Measurements from ENCODE around the gene IFFO2.

IFFO2 gene

DNA sequence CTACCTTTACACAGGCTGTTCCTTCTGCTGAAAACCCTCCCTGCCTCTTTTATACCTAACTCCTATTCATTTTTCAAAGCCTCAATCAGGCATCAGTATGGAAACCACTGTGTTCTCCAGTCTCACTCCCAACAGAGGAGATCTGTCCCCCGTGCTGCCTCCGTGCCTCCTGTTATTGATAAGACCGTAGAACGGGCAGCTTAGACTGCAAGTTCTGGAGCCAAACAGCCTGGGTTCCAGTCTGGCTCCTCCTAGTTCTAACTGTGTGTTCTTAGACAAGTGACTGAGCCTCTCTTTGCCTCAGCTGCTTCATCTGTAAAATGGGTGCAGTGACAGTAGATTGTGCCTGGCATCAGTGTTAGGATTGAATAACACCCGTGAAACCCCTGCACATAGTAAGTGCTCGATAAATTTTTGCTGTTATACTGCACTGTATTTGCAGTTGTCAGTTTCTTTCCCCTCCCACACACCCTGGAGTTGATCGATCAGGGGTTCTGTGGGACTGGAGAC is 17.0 kb upstream of the IFFO2 start:
- Histone ChIP-seq H3K9me3 (ENCODE audit: control insufficient read depth in 1 of 2, low read length in 2 of 2) (no peaks in the 10 kb centered on the region), H3K27me3 (ENCODE audit: control insufficient read depth in 1 of 2, insufficient read depth in 2 of 2, low read length in 2 of 2) (peaks cover 0 to 5% of the 10 kb centered on the region in 2 donors), H3K36me3 (ENCODE audit: control insufficient read depth in 1 of 2, insufficient read depth in 2 of 2, low read length in 2 of 2) (no peaks in the 10 kb centered on the region), H3K9ac (ENCODE audit: low read depth in 1 of 2, low read length in 2 of 2) (no peak overlapping the region), H3K4me3 (ENCODE audit: low read depth in 1 of 2, low read length in 2 of 2) (no peak overlapping the region), H3K4me1 (ENCODE audit: control insufficient read depth in 1 of 2, insufficient read depth in 2 of 2, low read length in 2 of 2) (no peaks in the 10 kb centered on the region), H3K27ac (ENCODE audit: low read depth, low read length) (no peak overlapping the region)

DNA sequence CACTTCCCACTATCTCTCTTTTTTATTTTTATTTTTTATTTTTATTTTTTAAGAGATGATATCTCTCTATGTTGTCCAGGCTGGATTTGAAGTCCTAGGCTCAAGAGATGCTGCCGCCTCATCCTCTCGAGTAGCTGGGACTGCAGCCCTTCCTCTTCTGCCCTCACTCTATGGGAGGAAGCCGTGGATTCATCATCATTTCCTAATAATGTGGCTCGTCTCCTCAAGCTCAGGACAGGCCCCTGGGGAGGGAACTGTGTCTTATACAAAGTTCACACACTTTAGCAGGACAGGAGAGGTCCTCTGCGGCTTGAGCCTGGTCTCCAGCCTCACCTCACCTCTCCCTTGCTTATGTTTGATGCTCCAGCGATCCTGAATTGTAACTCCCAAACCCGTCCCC is 16.5 kb upstream of the IFFO2 start:
- H3K4me3 ChIP-seq (ENCODE audit: low read depth in 1 of 2, low read length in 2 of 2), result no peak overlapping the region
- H3K36me3 ChIP-seq (ENCODE audit: control insufficient read depth in 1 of 2, insufficient read depth in 2 of 2, low read length in 2 of 2), result no peaks in the 10 kb centered on the region
- H3K4me1 ChIP-seq (ENCODE audit: control insufficient read depth in 1 of 2, insufficient read depth in 2 of 2, low read length in 2 of 2), result no peaks in the 10 kb centered on the region
- no peak overlapping the region for H3K27ac ChIP-seq (ENCODE audit: low read depth, low read length)
- H3K27me3 ChIP-seq (ENCODE audit: control insufficient read depth in 1 of 2, insufficient read depth in 2 of 2, low read length in 2 of 2), result peaks cover 0 to 5% of the 10 kb centered on the region in 2 donors
- no peak overlapping the region for H3K9ac ChIP-seq (ENCODE audit: low read depth in 1 of 2, low read length in 2 of 2)
- no peaks in the 10 kb centered on the region for H3K9me3 ChIP-seq (ENCODE audit: control insufficient read depth in 1 of 2, low read length in 2 of 2)

DNA sequence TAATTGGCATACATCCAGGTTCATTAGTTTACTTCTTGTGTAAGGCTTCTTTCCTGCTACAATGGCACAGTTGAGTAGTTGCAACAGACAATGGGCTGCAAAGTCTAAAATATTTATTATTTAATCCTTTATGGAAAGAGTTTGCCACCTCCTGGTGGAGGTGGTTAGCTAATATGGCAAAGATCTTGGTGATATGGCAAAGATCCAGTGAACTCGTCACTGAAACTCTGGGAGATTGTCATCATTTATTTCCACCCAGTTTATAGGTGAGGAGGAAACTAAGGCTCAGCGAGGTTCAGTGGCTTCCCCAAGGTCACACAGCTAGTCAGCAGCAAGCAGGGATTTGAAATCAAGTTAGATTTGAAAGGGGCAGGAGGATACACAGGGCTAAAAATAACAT is 16.1 kb upstream of the IFFO2 start:
- no peak overlapping the region for H3K4me3 ChIP-seq (ENCODE audit: low read depth in 1 of 2, low read length in 2 of 2)
- H3K9me3 ChIP-seq (ENCODE audit: control insufficient read depth in 1 of 2, low read length in 2 of 2), result no peaks in the 10 kb centered on the region
- no peaks in the 10 kb centered on the region for H3K4me1 ChIP-seq (ENCODE audit: control insufficient read depth in 1 of 2, insufficient read depth in 2 of 2, low read length in 2 of 2)
- peaks cover 0 to 5% of the 10 kb centered on the region in 2 donors for H3K27me3 ChIP-seq (ENCODE audit: control insufficient read depth in 1 of 2, insufficient read depth in 2 of 2, low read length in 2 of 2)
- H3K36me3 ChIP-seq (ENCODE audit: control insufficient read depth in 1 of 2, insufficient read depth in 2 of 2, low read length in 2 of 2), result no peaks in the 10 kb centered on the region
- no peak overlapping the region for H3K27ac ChIP-seq (ENCODE audit: low read depth, low read length)
- no peak overlapping the region for H3K9ac ChIP-seq (ENCODE audit: low read depth in 1 of 2, low read length in 2 of 2)

DNA sequence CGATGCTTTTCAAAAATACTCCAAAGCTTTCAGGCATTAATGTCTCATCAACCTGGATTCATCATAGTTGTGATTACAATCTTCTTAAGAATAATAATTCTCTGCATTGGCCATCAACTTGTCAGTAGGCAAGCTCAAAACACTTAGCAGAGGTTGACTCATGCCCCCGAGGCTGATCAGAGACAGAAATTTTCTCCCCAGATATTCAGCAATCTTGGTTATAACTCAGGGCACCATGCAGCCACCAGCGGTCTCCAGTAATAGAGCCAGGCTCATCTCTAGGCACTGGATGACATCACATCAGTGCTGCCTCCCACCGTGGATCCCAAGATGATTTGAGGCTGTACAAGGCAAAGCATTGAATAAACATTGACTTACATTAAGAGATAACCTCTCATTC is 14.3 kb upstream of the IFFO2 start:
- H3K36me3 ChIP-seq (ENCODE audit: control insufficient read depth in 1 of 2, insufficient read depth in 2 of 2, low read length in 2 of 2), result no peaks in the 10 kb centered on the region
- no peak overlapping the region for H3K27ac ChIP-seq (ENCODE audit: low read depth, low read length)
- no peaks in the 10 kb centered on the region for H3K9me3 ChIP-seq (ENCODE audit: control insufficient read depth in 1 of 2, low read length in 2 of 2)
- no peak overlapping the region for H3K9ac ChIP-seq (ENCODE audit: low read depth in 1 of 2, low read length in 2 of 2)
- H3K4me3 ChIP-seq (ENCODE audit: low read depth in 1 of 2, low read length in 2 of 2), result no peak overlapping the region
- no peaks in the 10 kb centered on the region for H3K4me1 ChIP-seq (ENCODE audit: control insufficient read depth in 1 of 2, insufficient read depth in 2 of 2, low read length in 2 of 2)
- peaks cover 0 to 5% of the 10 kb centered on the region in 2 donors for H3K27me3 ChIP-seq (ENCODE audit: control insufficient read depth in 1 of 2, insufficient read depth in 2 of 2, low read length in 2 of 2)

DNA sequence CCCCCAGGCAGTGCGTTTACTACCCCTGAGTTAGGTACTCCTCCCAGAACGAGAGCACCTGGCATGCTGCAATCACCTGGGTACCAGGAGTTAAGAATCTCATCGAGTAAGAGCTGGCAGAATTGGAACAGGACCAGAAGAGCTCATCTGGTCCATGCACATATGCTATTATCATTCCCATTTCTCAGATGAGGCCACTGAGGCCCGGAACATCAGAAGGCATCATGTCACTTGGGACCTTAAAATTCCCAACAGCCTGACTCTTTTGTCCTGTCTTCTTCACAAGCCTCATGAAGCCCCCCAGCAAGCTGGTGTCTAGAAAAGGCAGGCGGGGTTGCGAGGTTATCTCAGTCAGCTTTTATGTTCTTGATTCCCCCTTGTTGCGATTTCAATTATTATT is 13.9 kb upstream of the IFFO2 start:
- no peaks in the 10 kb centered on the region for H3K36me3 ChIP-seq (ENCODE audit: control insufficient read depth in 1 of 2, insufficient read depth in 2 of 2, low read length in 2 of 2)
- no peak overlapping the region for H3K9ac ChIP-seq (ENCODE audit: low read depth in 1 of 2, low read length in 2 of 2)
- H3K9me3 ChIP-seq (ENCODE audit: control insufficient read depth in 1 of 2, low read length in 2 of 2), result no peaks in the 10 kb centered on the region
- H3K4me3 ChIP-seq (ENCODE audit: low read depth in 1 of 2, low read length in 2 of 2), result no peak overlapping the region
- H3K4me1 ChIP-seq (ENCODE audit: control insufficient read depth in 1 of 2, insufficient read depth in 2 of 2, low read length in 2 of 2), result no peaks in the 10 kb centered on the region
- no peak overlapping the region for H3K27ac ChIP-seq (ENCODE audit: low read depth, low read length)
- peaks cover 0 to 5% of the 10 kb centered on the region in 2 donors for H3K27me3 ChIP-seq (ENCODE audit: control insufficient read depth in 1 of 2, insufficient read depth in 2 of 2, low read length in 2 of 2)

DNA sequence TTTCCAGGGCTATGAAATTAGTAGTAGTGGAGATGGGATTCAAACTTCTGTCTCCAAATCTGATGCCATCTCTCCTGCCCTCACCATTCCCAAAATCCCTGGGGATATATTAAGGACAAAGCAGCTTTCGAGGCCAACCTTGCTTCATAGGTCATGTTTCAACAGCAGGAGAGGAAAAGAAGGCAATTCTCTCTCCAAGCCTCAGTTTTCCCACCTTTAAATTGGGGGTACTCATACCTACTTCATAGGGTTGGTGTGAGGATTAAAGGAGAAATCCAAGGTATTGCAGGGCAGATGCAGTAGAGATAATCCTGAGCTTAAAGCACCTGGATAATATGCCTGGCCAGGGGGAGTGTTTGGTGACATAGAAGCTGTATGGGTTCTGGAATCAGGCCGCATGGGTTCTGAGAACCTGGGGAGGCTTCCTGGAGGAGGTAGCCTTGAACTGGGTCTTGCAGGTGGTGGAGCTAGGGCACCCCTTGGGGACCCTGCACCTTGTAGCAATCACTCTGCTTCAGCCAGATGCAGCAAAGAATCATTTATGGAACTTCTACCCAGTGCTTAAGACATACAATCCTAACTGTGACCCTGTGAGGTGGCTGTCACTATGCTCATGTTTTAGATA is 10.7 kb upstream of the IFFO2 start:
- no peaks in the 10 kb centered on the region for H3K4me1 ChIP-seq (ENCODE audit: control insufficient read depth in 1 of 2, insufficient read depth in 2 of 2, low read length in 2 of 2)
- no peak overlapping the region for H3K9ac ChIP-seq (ENCODE audit: low read depth in 1 of 2, low read length in 2 of 2)
- H3K9me3 ChIP-seq (ENCODE audit: control insufficient read depth in 1 of 2, low read length in 2 of 2), result no peaks in the 10 kb centered on the region
- H3K36me3 ChIP-seq (ENCODE audit: control insufficient read depth in 1 of 2, insufficient read depth in 2 of 2, low read length in 2 of 2), result no peaks in the 10 kb centered on the region
- no peak overlapping the region for H3K27ac ChIP-seq (ENCODE audit: low read depth, low read length)
- H3K27me3 ChIP-seq (ENCODE audit: control insufficient read depth in 1 of 2, insufficient read depth in 2 of 2, low read length in 2 of 2), result peaks cover 0 to 5% of the 10 kb centered on the region in 2 donors
- H3K4me3 ChIP-seq (ENCODE audit: low read depth in 1 of 2, low read length in 2 of 2), result no peak overlapping the region

DNA sequence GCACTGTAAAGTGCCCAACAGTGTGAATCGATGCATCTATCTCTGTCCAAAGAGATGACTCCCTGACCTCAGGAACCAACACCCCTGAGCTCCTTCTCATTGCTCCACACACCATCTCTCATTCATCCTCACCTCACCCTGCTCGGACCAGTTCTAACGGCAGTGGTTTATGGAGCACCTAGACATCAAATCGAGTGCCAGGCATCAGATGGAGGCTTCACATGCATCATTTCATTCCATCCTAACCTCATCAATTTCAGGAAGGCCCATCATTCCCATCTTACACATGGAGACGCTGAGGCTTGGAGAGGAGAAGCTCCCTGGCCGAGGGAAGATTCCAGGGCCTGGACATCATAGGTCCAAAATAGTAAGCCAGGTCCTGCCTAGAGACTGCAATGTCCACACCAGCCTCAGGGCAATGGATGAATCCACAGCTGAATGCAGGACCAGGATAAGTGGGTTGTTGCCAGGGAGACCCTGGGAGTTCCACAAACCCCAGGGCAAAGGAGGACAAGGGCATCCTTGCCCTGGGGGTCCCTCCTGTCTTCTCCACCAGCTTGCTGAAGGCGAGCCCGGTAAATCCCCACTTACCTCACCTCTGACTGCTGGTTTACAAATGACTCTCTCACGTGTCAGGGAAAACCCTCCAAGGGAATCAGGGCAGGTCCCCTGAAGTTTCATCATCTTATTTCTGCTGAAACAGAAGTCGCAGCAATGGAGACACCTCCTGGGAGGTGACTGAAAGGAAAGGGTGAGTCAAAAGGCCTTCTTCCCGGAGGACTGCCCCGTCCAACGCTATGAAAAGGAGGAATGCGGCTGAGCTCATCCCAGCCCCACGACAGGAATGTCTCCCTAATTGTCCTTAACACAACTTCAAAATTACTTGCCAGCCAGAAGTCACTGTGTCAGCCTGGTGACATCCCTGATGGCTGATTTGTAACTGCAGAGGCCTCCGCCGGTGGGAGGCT is 9.0 kb upstream of the IFFO2 start:
- Histone ChIP-seq H3K27ac (ENCODE audit: low read depth, low read length) (no peak overlapping the region), H3K4me3 (ENCODE audit: low read depth in 1 of 2, low read length in 2 of 2) (no peak overlapping the region), H3K4me1 (ENCODE audit: control insufficient read depth in 1 of 2, insufficient read depth in 2 of 2, low read length in 2 of 2) (no peaks in the 10 kb centered on the region), H3K9me3 (ENCODE audit: control insufficient read depth in 1 of 2, low read length in 2 of 2) (no peaks in the 10 kb centered on the region), H3K36me3 (ENCODE audit: control insufficient read depth in 1 of 2, insufficient read depth in 2 of 2, low read length in 2 of 2) (no peaks in the 10 kb centered on the region), H3K27me3 (ENCODE audit: control insufficient read depth in 1 of 2, insufficient read depth in 2 of 2, low read length in 2 of 2) (peaks cover 2 to 5% of the 10 kb centered on the region in 2 donors), H3K9ac (ENCODE audit: low read depth in 1 of 2, low read length in 2 of 2) (no peak overlapping the region)

DNA sequence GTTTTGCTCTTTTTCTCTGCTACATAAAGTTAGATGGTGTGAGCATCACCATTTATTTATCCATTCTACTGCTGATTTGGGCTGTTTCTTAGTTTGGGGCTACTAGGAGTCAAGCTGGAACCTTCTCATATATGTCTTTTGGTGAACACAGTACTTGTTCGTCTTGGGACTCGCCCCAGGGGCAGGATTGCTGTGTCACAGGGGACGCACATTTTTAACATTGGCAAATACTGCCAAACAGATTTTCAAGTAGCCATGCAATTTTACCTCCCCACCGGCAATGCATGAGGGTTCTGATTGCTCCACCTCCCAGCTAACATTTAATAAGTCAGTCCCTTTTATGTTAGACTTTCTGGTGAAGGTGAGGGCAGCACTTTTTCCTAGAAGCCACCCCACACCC is 7.5 kb upstream of the IFFO2 start:
- Histone ChIP-seq H3K27ac (ENCODE audit: low read depth, low read length) (no peak overlapping the region), H3K9me3 (ENCODE audit: control insufficient read depth in 1 of 2, low read length in 2 of 2) (no peaks in the 10 kb centered on the region), H3K4me1 (ENCODE audit: control insufficient read depth in 1 of 2, insufficient read depth in 2 of 2, low read length in 2 of 2) (no peaks in the 10 kb centered on the region), H3K9ac (ENCODE audit: low read depth in 1 of 2, low read length in 2 of 2) (no peak overlapping the region), H3K4me3 (ENCODE audit: low read depth in 1 of 2, low read length in 2 of 2) (no peak overlapping the region), H3K27me3 (ENCODE audit: control insufficient read depth in 1 of 2, insufficient read depth in 2 of 2, low read length in 2 of 2) (peaks cover 0 to 4% of the 10 kb centered on the region in 2 donors), H3K36me3 (ENCODE audit: control insufficient read depth in 1 of 2, insufficient read depth in 2 of 2, low read length in 2 of 2) (no peaks in the 10 kb centered on the region)

DNA sequence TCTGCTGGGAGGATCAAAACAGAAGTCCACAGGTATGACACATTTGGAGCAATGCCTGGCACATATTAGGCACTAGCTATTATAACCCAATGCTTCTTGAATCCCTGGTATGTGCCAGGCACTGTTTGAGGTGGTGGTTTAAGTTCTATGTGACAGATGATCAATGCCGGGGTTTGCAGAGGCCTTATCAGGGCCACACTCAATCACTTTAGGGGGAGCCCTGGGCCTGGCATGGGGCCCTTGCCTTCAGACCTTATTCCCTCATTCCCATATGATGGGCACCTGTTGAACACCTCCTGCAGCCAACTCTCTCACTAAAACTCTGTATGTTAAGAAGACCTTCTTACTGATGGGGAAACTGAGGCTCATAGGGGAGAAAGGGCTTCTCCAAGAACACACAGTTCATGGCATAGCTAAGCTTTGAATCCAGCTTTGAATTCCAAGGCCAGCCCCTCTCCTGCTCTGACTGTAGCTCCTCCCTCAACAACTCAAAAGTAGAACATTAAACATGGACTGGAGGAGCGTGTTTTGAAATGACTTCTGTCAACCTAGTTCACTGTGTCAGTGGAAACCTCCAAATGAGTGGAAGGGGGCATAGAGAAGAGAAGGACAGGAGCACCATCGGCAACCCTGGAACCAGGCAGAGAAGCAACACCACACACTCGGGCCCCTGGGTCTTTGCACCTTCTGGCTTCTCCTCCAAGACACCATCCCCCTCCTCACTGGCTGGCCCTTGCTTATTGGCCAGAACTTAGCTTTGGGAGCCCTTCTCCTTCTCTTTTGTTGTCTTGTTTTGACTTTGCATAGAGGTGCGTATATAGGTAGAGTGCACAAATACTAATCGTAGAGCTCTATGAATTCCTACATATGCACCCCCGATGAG is 6.6 kb upstream of the IFFO2 start:
- Histone ChIP-seq H3K4me3 (ENCODE audit: low read depth in 1 of 2, low read length in 2 of 2) (no peak overlapping the region), H3K27ac (ENCODE audit: low read depth, low read length) (no peak overlapping the region), H3K9me3 (ENCODE audit: control insufficient read depth in 1 of 2, low read length in 2 of 2) (no peaks in the 10 kb centered on the region), H3K36me3 (ENCODE audit: control insufficient read depth in 1 of 2, insufficient read depth in 2 of 2, low read length in 2 of 2) (no peaks in the 10 kb centered on the region), H3K4me1 (ENCODE audit: control insufficient read depth in 1 of 2, insufficient read depth in 2 of 2, low read length in 2 of 2) (no peaks in the 10 kb centered on the region), H3K9ac (ENCODE audit: low read depth in 1 of 2, low read length in 2 of 2) (no peak overlapping the region), H3K27me3 (ENCODE audit: control insufficient read depth in 1 of 2, insufficient read depth in 2 of 2, low read length in 2 of 2) (peaks cover 0 to 4% of the 10 kb centered on the region in 2 donors)

All from duodenal mucosa (tissue), 2 donors.